ENCODE data around the gene ATP8B3. TPM values are rescaled to one million over a fixed set of nuclear protein-coding genes. Genes with fewer than 3 reads are reported as not detected.

ATP8B3 gene
- total and polyA plus RNA-seq, 11 donors = 0.19 to 3.5 (median 0.72) TPM

GRCh38 chr19:1782521-1782920, 29.6 kb downstream of the ATP8B3 start:
- Histone ChIP-seq H3K27me3 (peaks cover 11 to 88% (median 48%) of the 10 kb centered on the region in 9 donors), H3K27ac (no peak overlapping the region), H3K4me3 (no peak overlapping the region), H3K9me3 (peaks cover 0 to 16% (median 8%) of the 10 kb centered on the region in 12 donors), H3K36me3 (no peaks in the 10 kb centered on the region), H3K4me1 (no peaks in the 10 kb centered on the region)
- no peak for DNase-seq
- ATAC-seq = no peak
- WGBS, 4 donors = 47 to 88% (median 69%) methylated on average over 5 to 7 of the region's 7 CpGs
- intact Hi-C loops (cut with DNase I) = no loop called here
- TF ChIP-seq POLR2A (IDR thresholded peaks at IDR 0.05) = no peak
- no peak for TF ChIP-seq CTCF (IDR thresholded peaks at IDR 0.05)

- no peaks in the 10 kb centered on the region for H3K36me3 ChIP-seq
- H3K4me1 ChIP-seq = peaks cover 0 to 12% (median 0%) of the 10 kb centered on the region in 12 donors
- peaks cover 21 to 95% (median 64%) of the 10 kb centered on the region in 9 donors for H3K27me3 ChIP-seq
- no peak overlapping the region for H3K4me3 ChIP-seq
- H3K27ac ChIP-seq = no peak overlapping the region
- H3K9me3 ChIP-seq = peaks cover 0 to 16% (median 8%) of the 10 kb centered on the region in 12 donors
- 31 to 43% (median 40%) methylated on average over 13 to 14 of the region's 14 CpGs for WGBS, 4 donors
- DNase-seq (no peak), ATAC-seq (no peak)
- intact Hi-C loops (cut with DNase I) = no loop called here
- TF ChIP-seq CTCF (IDR thresholded peaks at IDR 0.05) (no peak), POLR2A (IDR thresholded peaks at IDR 0.05) (no peak)
These were observed 31.7 kb downstream of the ATP8B3 start for GRCh38 chr19:1780272-1780958.

- intact Hi-C loops (cut with DNase I) = no loop called here
- ATAC-seq (no peak), DNase-seq (no peak)
- Histone ChIP-seq H3K4me1 (peaks cover 0 to 16% (median 0%) of the 10 kb centered on the region in 12 donors), H3K9me3 (peaks cover 0 to 23% (median 8%) of the 10 kb centered on the region in 12 donors), H3K27ac (no peak overlapping the region), H3K27me3 (peaks cover 29 to 95% (median 72%) of the 10 kb centered on the region in 9 donors), H3K36me3 (no peaks in the 10 kb centered on the region), H3K4me3 (no peak overlapping the region)
- 32 to 42% (median 34%) methylated on average over 16 of the region's 16 CpGs for WGBS, 4 donors
- TF ChIP-seq POLR2A (IDR thresholded peaks at IDR 0.05) = no peak
- TF ChIP-seq CTCF (IDR thresholded peaks at IDR 0.05) = no peak
These were observed 32.5 kb downstream of the ATP8B3 start for GRCh38 chr19:1779574-1779973.

- no peak overlapping the region for H3K4me3 ChIP-seq
- peaks cover 36 to 95% (median 80%) of the 10 kb centered on the region in 9 donors for H3K27me3 ChIP-seq
- H3K9me3 ChIP-seq = peaks cover 0 to 20% (median 6%) of the 10 kb centered on the region in 12 donors
- no peaks in the 10 kb centered on the region for H3K36me3 ChIP-seq
- intact Hi-C loops (cut with DNase I) = no loop called here
- TF ChIP-seq CTCF (IDR thresholded peaks at IDR 0.05) (no peak), POLR2A (IDR thresholded peaks at IDR 0.05) (no peak)
- no peak overlapping the region for H3K27ac ChIP-seq
- DNase-seq = no peak
- WGBS, 4 donors = 53 to 61% (median 56%) methylated on average over 6 to 10 of the region's 10 CpGs
- H3K4me1 ChIP-seq = peaks cover 0 to 16% (median 0%) of the 10 kb centered on the region in 12 donors
- no peak for ATAC-seq
These were observed 34.9 kb downstream of the ATP8B3 start for GRCh38 chr19:1777149-1777548.

Measured in heart left ventricle (tissue), 16 donors.